ENCODE measurements around the gene CST9. TPM values are rescaled to one million over a fixed set of nuclear protein-coding genes. Genes with fewer than 3 reads are reported as not detected.

CST9 gene
- total RNA-seq, 4 donors from 2014 or later = 0.44 TPM; not detected in 3

DNA sequence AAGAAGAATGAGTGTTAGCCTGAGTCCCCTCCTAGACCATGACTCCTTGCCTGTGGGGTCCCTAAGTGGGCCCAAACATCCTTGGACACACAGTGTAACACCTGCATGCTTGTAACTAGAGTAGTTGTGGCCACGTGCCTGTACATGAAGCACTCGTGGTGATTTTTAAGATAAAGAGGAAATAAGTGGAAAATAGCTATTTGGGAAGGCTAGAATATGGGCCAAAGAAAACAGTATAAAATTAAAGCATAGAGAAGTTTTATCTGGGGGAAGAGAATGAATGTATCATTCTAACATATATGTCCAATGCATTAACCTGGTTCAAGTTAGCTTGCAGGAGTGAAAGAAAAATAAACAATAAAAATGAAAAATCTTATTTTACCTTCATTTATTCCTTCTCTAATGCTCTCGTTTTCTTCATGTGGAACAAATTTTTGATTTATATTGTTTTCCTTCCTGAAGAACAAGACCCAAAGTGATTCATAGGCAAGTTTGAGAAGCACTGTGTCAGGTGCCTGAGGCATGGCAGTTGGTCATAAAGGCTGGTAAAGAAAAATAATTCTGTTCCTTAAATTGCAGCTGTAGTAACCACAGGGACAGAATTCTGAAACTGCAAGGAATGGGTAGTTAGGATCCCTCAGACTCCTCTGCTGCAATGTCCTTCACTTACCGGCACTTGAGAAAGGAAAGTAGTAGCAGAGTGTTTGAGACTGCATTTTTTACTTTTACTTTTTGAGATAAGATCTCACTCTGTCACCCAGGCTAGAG, 40.6 kb upstream of the CST9 start:
- TF ChIP-seq, protein P1, sequence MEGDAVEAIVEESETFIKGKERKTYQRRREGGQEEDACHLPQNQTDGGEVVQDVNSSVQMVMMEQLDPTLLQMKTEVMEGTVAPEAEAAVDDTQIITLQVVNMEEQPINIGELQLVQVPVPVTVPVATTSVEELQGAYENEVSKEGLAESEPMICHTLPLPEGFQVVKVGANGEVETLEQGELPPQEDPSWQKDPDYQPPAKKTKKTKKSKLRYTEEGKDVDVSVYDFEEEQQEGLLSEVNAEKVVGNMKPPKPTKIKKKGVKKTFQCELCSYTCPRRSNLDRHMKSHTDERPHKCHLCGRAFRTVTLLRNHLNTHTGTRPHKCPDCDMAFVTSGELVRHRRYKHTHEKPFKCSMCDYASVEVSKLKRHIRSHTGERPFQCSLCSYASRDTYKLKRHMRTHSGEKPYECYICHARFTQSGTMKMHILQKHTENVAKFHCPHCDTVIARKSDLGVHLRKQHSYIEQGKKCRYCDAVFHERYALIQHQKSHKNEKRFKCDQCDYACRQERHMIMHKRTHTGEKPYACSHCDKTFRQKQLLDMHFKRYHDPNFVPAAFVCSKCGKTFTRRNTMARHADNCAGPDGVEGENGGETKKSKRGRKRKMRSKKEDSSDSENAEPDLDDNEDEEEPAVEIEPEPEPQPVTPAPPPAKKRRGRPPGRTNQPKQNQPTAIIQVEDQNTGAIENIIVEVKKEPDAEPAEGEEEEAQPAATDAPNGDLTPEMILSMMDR (IDR thresholded peaks at IDR 0.05) = no peak
- no peak for TF ChIP-seq POLR2A (IDR thresholded peaks at IDR 0.05)
- TF ChIP-seq EP300 (IDR thresholded peaks at IDR 0.05) = no peak
- Histone ChIP-seq H3K4me1 (peaks cover 0 to 18% (median 0%) of the 10 kb centered on the region in 4 donors), H3K27me3 (no peaks in the 10 kb centered on the region), H3K9me3 (no peaks in the 10 kb centered on the region), H3K36me3 (no peaks in the 10 kb centered on the region), H3K27ac (no peak overlapping the region), H3K4me3 (no peak overlapping the region)
- WGBS, 2 donors = 40 to 46% methylated on average over 4 of the region's 4 CpGs
- DNase-seq (ENCODE audit: low spot score in 2 of 2) = no peak

DNA sequence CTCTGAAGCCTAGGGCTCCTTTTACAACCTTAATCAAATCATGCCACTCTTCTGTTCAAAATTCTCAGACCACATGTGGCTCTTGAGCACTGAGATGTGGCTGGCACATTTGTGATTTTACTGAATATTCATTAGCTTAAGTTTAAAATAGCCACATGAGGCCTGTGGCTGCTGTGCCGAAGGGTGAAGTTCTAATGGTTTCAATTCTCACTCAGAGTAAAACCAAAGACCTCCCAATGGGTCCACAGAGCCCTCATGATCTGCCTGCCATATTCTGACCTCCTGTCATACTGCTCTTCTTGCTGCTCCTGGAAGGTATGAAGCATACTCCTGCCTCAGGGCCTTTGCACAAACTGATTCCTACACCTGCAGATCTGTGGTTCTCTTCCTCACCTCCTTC, 39.9 kb upstream of the CST9 start:
- no peak overlapping the region for H3K4me3 ChIP-seq
- no peaks in the 10 kb centered on the region for H3K27me3 ChIP-seq
- H3K36me3 ChIP-seq = no peaks in the 10 kb centered on the region
- no peak for DNase-seq (ENCODE audit: low spot score in 2 of 2)
- peaks cover 0 to 18% (median 0%) of the 10 kb centered on the region in 4 donors for H3K4me1 ChIP-seq
- no peaks in the 10 kb centered on the region for H3K9me3 ChIP-seq
- WGBS, 2 donors = 68 to 95% methylated on average over 1 of the region's 1 CpG
- TF ChIP-seq POLR2A (IDR thresholded peaks at IDR 0.05) = no peak
- no peak for TF ChIP-seq EP300 (IDR thresholded peaks at IDR 0.05)
- TF ChIP-seq, protein P1 (IDR thresholded peaks at IDR 0.05) = no peak
- no peak overlapping the region for H3K27ac ChIP-seq

DNA sequence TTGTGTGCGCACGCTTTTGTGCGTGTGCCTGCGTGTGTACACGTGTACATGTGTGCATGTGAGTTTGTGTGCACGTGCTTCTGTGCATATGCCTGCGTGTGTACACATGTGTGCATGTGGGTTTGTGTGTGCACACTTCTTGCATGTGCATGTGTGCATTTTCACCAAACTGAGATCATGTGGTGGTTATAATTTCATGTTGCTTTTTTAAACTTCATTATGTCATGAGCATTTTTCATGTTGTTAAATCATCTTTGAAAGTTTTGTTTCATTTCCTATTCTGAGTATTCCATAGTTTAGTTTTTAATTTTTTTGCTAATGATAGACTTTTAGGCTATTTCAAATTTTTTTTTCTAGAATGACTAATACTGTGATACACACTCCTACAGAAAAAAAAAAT, 38.4 kb upstream of the CST9 start:
- 92 to 94% methylated on average over 7 of the region's 7 CpGs for WGBS, 2 donors
- Histone ChIP-seq H3K27ac (no peak overlapping the region), H3K9me3 (no peaks in the 10 kb centered on the region), H3K36me3 (no peaks in the 10 kb centered on the region), H3K27me3 (no peaks in the 10 kb centered on the region), H3K4me1 (peaks cover 0 to 19% (median 0%) of the 10 kb centered on the region in 4 donors), H3K4me3 (no peak overlapping the region)
- TF ChIP-seq EP300 (IDR thresholded peaks at IDR 0.05) = no peak
- no peak for TF ChIP-seq POLR2A (IDR thresholded peaks at IDR 0.05)
- TF ChIP-seq, protein P1 (IDR thresholded peaks at IDR 0.05) = no peak
- DNase-seq (ENCODE audit: low spot score in 2 of 2) = no peak

DNA sequence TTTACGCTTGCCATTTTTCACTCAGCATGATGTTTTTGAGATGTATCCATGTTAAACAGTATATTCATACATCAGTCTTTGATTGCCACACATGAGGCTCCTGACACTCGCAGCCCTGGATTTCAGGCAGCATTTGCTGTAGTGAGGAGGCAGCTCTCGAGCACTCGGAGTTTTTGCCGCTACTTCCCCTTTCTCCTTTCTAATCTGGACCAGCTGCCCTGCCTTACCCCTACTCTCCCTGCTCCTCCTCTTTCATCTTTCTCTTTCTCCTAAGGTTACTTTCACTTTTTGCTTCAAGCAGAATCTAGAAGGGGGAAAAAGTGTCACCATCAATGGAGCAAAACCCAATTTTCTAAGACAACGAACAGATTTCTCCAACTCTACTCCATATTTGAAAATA, 37.9 kb upstream of the CST9 start:
- Histone ChIP-seq H3K4me1 (peaks cover 0 to 25% (median 0%) of the 10 kb centered on the region in 4 donors), H3K36me3 (no peaks in the 10 kb centered on the region), H3K27me3 (no peaks in the 10 kb centered on the region), H3K4me3 (no peak overlapping the region), H3K27ac (no peak overlapping the region), H3K9me3 (no peaks in the 10 kb centered on the region)
- TF ChIP-seq, protein P1 (IDR thresholded peaks at IDR 0.05) = no peak
- WGBS, 2 donors = 71 to 72% methylated on average over 6 of the region's 6 CpGs
- peak in 1 of 2 donors; percentile 6 for DNase-seq (ENCODE audit: low spot score in 2 of 2)

DNA sequence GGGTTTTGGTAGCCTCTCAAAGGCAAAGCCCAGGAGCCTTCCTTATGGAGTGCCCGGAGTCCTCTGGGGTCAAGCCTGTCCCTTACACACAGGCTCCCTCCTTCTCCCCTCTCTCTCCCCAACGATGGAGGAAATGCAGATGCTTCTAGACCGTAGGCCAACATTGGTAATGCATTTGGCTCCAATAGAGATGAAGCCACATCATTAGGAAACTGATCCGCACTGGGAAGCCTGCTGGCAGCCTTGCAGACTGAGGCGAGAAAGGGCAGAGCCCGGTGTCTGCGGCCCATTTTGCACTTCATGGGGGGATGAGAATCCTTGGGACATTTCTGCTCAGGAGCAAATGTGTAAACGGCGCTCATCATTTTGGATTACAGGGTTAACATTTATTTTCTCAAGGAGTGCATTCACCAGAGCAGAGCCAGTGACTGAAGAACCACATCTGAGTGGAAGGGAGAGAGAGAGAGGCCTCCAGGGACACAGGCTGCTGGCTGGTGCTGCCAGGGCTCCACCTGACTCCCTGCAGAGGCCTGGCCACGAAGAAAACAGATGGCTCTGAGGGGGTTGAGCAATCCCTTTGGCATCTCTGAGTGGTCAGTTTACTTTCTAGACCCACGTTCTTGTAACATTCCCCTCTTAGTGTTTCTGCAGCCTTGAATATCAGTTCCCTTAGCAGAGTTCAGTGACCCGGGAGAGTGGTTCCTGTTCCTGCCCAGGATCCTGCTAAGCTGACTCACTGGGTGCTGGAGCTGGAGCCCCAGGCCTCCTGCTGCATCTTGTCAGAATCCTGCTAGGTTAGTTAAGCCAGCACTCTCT, 36.4 kb upstream of the CST9 start:
- H3K9me3 ChIP-seq = no peaks in the 10 kb centered on the region
- 61 to 62% methylated on average over 12 of the region's 12 CpGs for WGBS, 2 donors
- peaks cover 0 to 32% (median 0%) of the 10 kb centered on the region in 4 donors for H3K4me1 ChIP-seq
- H3K27me3 ChIP-seq = no peaks in the 10 kb centered on the region
- H3K4me3 ChIP-seq = no peak overlapping the region
- TF ChIP-seq, protein P1 (IDR thresholded peaks at IDR 0.05) = no peak
- TF ChIP-seq EP300 (IDR thresholded peaks at IDR 0.05) = peak in 1 of 2 donors; percentile 35
- H3K36me3 ChIP-seq = no peaks in the 10 kb centered on the region
- DNase-seq (ENCODE audit: low spot score in 2 of 2) = peak in 1 of 2 donors; percentile 43
- peak overlapping the region in 2 of 4 donors; percentile 19 to 54 for H3K27ac ChIP-seq
